Immature natural killer cell (primary cell): ENCODE data around the gene NDUFB6. TPM values are rescaled to one million over a fixed set of nuclear protein-coding genes. Genes with fewer than 3 reads are reported as not detected.
"Not testable (repeated sequence)": the region's sequence is repeated elsewhere in the genome, so short reads cannot be mapped to it uniquely, and the experiment has no call there.

Experiments used
- DNase-seq, 3 donors: peaks; one replicate each; pipeline ENCODE4 v3.0.0; 2022; ENCODE audit warnings: mixed read lengths in 1 of 3
- H3K27ac Mint-ChIP-seq, 6 donors: one replicate each; pipeline ENCODE4 v1.8.0; 2020; ENCODE audit warnings: mixed read lengths in 6 of 6, mild to moderate bottlenecking in 5 of 6, inconsistent platforms in 4 of 6, moderate library complexity in 3 of 6
- H3K27me3 Mint-ChIP-seq, 3 donors: one replicate each; pipeline ENCODE4 v1.8.0; 2020 to 2021; ENCODE audit warnings: low read depth in 3 of 3, mild to moderate bottlenecking in 3 of 3, mixed read lengths in 3 of 3, moderate library complexity in 3 of 3, inconsistent platforms in 1 of 3
- H3K36me3 Mint-ChIP-seq, 3 donors: one replicate each; pipeline ENCODE4 v1.8.0; 2020; ENCODE audit warnings: mixed read lengths in 3 of 3, inconsistent platforms in 2 of 3, mild to moderate bottlenecking in 2 of 3
- H3K4me1 Mint-ChIP-seq, 2 donors: one replicate each; pipeline ENCODE4 v1.8.0; 2020; ENCODE audit warnings: inconsistent platforms in 2 of 2, mild to moderate bottlenecking in 2 of 2, mixed read lengths in 2 of 2, moderate library complexity in 1 of 2
- H3K4me3 Mint-ChIP-seq, 5 donors: one replicate each; pipeline ENCODE4 v1.8.0; 2020; ENCODE audit warnings: mild to moderate bottlenecking in 5 of 5, mixed read lengths in 5 of 5, inconsistent platforms in 3 of 5, moderate library complexity in 3 of 5
- H3K9me3 Mint-ChIP-seq, 6 donors: one replicate each; pipeline ENCODE4 v1.8.0; 2020; ENCODE audit warnings: mild to moderate bottlenecking in 6 of 6, mixed read lengths in 6 of 6, inconsistent platforms in 4 of 6, moderate library complexity in 3 of 6
- polyA plus RNA-seq, 3 donors: library from polyadenylated mRNA; unstranded; fragments of 300-500 nt; fragmentation: Illumina TruSeq; gene quantifications; one replicate each; pipeline ENCODE4 v1.2.3, GENCODE V29; 2021

NDUFB6 gene
- polyA plus RNA-seq, 3 donors from 2014 or later: 80.8 to 110 (median 84.9) TPM

- H3K27me3 Mint-ChIP-seq: peaks cover 2 to 17% (median 11%) of the 10 kb centered on the region in 3 donors
- H3K27ac Mint-ChIP-seq: peak within 1 kb of the TSS; percentile 98 to 99 (median 99)
- no peaks in the 10 kb centered on the region for H3K9me3 Mint-ChIP-seq
- peak; percentile 82 to 87 (median 86) for DNase-seq
- H3K4me3 Mint-ChIP-seq: peak within 1 kb of the TSS; percentile 92 to 98 (median 97)
- H3K4me1 Mint-ChIP-seq: peaks cover 47 to 85% of the 10 kb centered on the region in 2 donors
- H3K36me3 Mint-ChIP-seq: no peaks in the 10 kb centered on the region
Observed at GRCh38 chr9:32552172-32552872, 20.6 kb downstream of the NDUFB6 start, which contains the start of the genes SMIM27 and TOPORS. SMIM27 (plus strand) TSS chr9:32552327; CDS start chr9:32552435, 108 bp downstream. TOPORS (minus strand) TSS chr9:32552586; CDS start chr9:32552436, 150 bp downstream.

- peak; percentile 46 to 55 (median 51) for DNase-seq
- Mint-ChIP-seq H3K27me3 (peaks cover 2 to 17% (median 11%) of the 10 kb centered on the region in 3 donors), H3K4me1 (peaks cover 50 to 90% of the 10 kb centered on the region in 2 donors), H3K4me3 (peak overlapping the region; percentile 92 to 98 (median 97)), H3K9me3 (no peaks in the 10 kb centered on the region), H3K27ac (peak overlapping the region; percentile 98 to 99 (median 99)), H3K36me3 (no peaks in the 10 kb centered on the region)
Observed at GRCh38 chr9:32551276-32552051, 21.5 kb downstream of the NDUFB6 start.

- H3K4me3 Mint-ChIP-seq: peak overlapping the region; percentile 92 to 98 (median 97)
- H3K4me1 Mint-ChIP-seq: peaks cover 50 to 82% of the 10 kb centered on the region in 2 donors
- H3K27me3 Mint-ChIP-seq: peaks cover 2 to 17% (median 11%) of the 10 kb centered on the region in 3 donors
- peak overlapping the region; percentile 98 to 99 (median 99) for H3K27ac Mint-ChIP-seq
- H3K36me3 Mint-ChIP-seq: no peaks in the 10 kb centered on the region
- H3K9me3 Mint-ChIP-seq: no peaks in the 10 kb centered on the region
- peak; percentile 95 to 96 (median 95) for DNase-seq
Observed at GRCh38 chr9:32550562-32551275, 22.2 kb downstream of the NDUFB6 start.

GRCh38 chr9:32550150-32550561 is 22.8 kb downstream of the NDUFB6 start:
- Mint-ChIP-seq H3K9me3 (no peaks in the 10 kb centered on the region), H3K27me3 (peaks cover 2 to 17% (median 11%) of the 10 kb centered on the region in 3 donors), H3K4me1 (peaks cover 50 to 77% of the 10 kb centered on the region in 2 donors), H3K27ac (peak overlapping the region; percentile 82 to 99 (median 91)), H3K36me3 (no peaks in the 10 kb centered on the region), H3K4me3 (peak overlapping the region; percentile 84 to 98 (median 96))
- no peak for DNase-seq

GRCh38 chr9:32548213-32548612 is 24.7 kb downstream of the NDUFB6 start:
- H3K4me1 Mint-ChIP-seq: peaks cover 45 to 58% of the 10 kb centered on the region in 2 donors

GRCh38 chr9:32545884-32546283 is 27.1 kb downstream of the NDUFB6 start:
- no peaks in the 10 kb centered on the region for H3K9me3 Mint-ChIP-seq
- H3K4me1 Mint-ChIP-seq: peaks cover 24 to 35% of the 10 kb centered on the region in 2 donors
- H3K27ac Mint-ChIP-seq: peak overlapping the region in 1 of 6 donors; percentile 27
- no peak overlapping the region for H3K4me3 Mint-ChIP-seq
- peaks cover 0 to 3% (median 3%) of the 10 kb centered on the region in 3 donors for H3K27me3 Mint-ChIP-seq
- no peak for DNase-seq
- peaks cover 0 to 21% (median 12%) of the 10 kb centered on the region in 3 donors for H3K36me3 Mint-ChIP-seq

More at GRCh38 chr9:32548213-32548612, 24.7 kb downstream of the NDUFB6 start:
- H3K36me3 Mint-ChIP-seq, H3K9me3 Mint-ChIP-seq, DNase-seq: not testable (repeated sequence)
- Mint-ChIP-seq H3K4me3 (peak overlapping the region in 1 of 5 donors; percentile 19), H3K27me3 (peaks cover 2 to 17% (median 11%) of the 10 kb centered on the region in 3 donors), H3K27ac (peak overlapping the region in 1 of 6 donors; percentile 30)

- Mint-ChIP-seq H3K4me1 (peaks cover 3 to 9% of the 10 kb centered on the region in 2 donors), H3K4me3 (no peak overlapping the region), H3K27me3 (no peaks in the 10 kb centered on the region), H3K9me3 (no peaks in the 10 kb centered on the region), H3K27ac (no peak overlapping the region), H3K36me3 (peaks cover 0 to 24% (median 12%) of the 10 kb centered on the region in 3 donors)
- no peak for DNase-seq
Observed at GRCh38 chr9:32543047-32543446, 29.9 kb downstream of the NDUFB6 start.

- no peak for DNase-seq
- H3K36me3 Mint-ChIP-seq: peaks cover 0 to 10% (median 0%) of the 10 kb centered on the region in 3 donors
- H3K9me3 Mint-ChIP-seq: no peaks in the 10 kb centered on the region
- no peak overlapping the region for H3K27ac Mint-ChIP-seq
- no peak overlapping the region for H3K4me3 Mint-ChIP-seq
- no peaks in the 10 kb centered on the region for H3K27me3 Mint-ChIP-seq
- H3K4me1 Mint-ChIP-seq: no peaks in the 10 kb centered on the region
Observed at GRCh38 chr9:32533816-32534215, 39.1 kb downstream of the NDUFB6 start.

- no peaks in the 10 kb centered on the region for H3K27me3 Mint-ChIP-seq
- H3K36me3 Mint-ChIP-seq: peaks cover 0 to 10% (median 0%) of the 10 kb centered on the region in 3 donors
- no peak overlapping the region for H3K4me3 Mint-ChIP-seq
- no peak overlapping the region for H3K27ac Mint-ChIP-seq
- H3K4me1 Mint-ChIP-seq: no peaks in the 10 kb centered on the region
- H3K9me3 Mint-ChIP-seq: no peaks in the 10 kb centered on the region
- DNase-seq: no peak
Observed at GRCh38 chr9:32533336-32533735, 39.6 kb downstream of the NDUFB6 start.

- H3K36me3 Mint-ChIP-seq: peaks cover 2 to 7% (median 5%) of the 10 kb centered on the region in 3 donors
- H3K27ac Mint-ChIP-seq: peak overlapping the region; percentile 96 to 99 (median 96)
- peak overlapping the region; percentile 95 to 99 (median 99) for H3K4me3 Mint-ChIP-seq
- H3K27me3 Mint-ChIP-seq: peaks cover 4 to 5% (median 4%) of the 10 kb centered on the region in 3 donors
- DNase-seq: no peak
- H3K4me1 Mint-ChIP-seq: peaks cover 52 to 56% of the 10 kb centered on the region in 2 donors
- peaks cover 0 to 1% (median 0%) of the 10 kb centered on the region in 6 donors for H3K9me3 Mint-ChIP-seq
Observed at GRCh38 chr9:32526707-32527048, 46.3 kb downstream of the NDUFB6 start.

GRCh38 chr9:32526041-32526706 is 46.8 kb downstream of the NDUFB6 start, which contains the start of gene RIGI:
RIGI (minus strand) TSS chr9:32526196; CDS start chr9:32526166, 30 bp downstream.
- H3K27ac Mint-ChIP-seq: peak within 1 kb of the TSS; percentile 96 to 99 (median 96)
- H3K4me3 Mint-ChIP-seq: peak within 1 kb of the TSS; percentile 95 to 99 (median 99)
- H3K27me3 Mint-ChIP-seq: peaks cover 4 to 5% (median 4%) of the 10 kb centered on the region in 3 donors
- H3K9me3 Mint-ChIP-seq: peaks cover 0 to 1% (median 0%) of the 10 kb centered on the region in 6 donors
- peaks cover 57 to 61% of the 10 kb centered on the region in 2 donors for H3K4me1 Mint-ChIP-seq
- peak; percentile 78 to 79 (median 79) for DNase-seq
- H3K36me3 Mint-ChIP-seq: peaks cover 0 to 7% (median 5%) of the 10 kb centered on the region in 3 donors

- peaks cover 0 to 7% (median 5%) of the 10 kb centered on the region in 3 donors for H3K36me3 Mint-ChIP-seq
- H3K9me3 Mint-ChIP-seq: peaks cover 0 to 1% (median 0%) of the 10 kb centered on the region in 6 donors
- peak overlapping the region; percentile 96 to 99 (median 96) for H3K27ac Mint-ChIP-seq
- H3K4me3 Mint-ChIP-seq: peak overlapping the region; percentile 95 to 99 (median 99)
- peaks cover 58 to 65% of the 10 kb centered on the region in 2 donors for H3K4me1 Mint-ChIP-seq
- H3K27me3 Mint-ChIP-seq: peaks cover 4 to 5% (median 4%) of the 10 kb centered on the region in 3 donors
- no peak for DNase-seq
Observed at GRCh38 chr9:32525709-32526030, 47.3 kb downstream of the NDUFB6 start.
